GM18868 (cell line): Measurements from ENCODE around the gene CCL27.

Experiments used
- ATAC-seq: cut with Tn5 transposase; IDR thresholded peaks from one replicate; pipeline ENCODE4 v1.9.1; 2021; ENCODE audit warnings: mild to moderate bottlenecking, moderate library complexity; ENCODE audit not compliant: unreplicated experiment

CCL27 gene

GRCh38 chr9:34684816-34685215, 22.4 kb upstream of the CCL27 start:
- ATAC-seq = no peak

GRCh38 chr9:34684145-34684544, 21.7 kb upstream of the CCL27 start:
- no peak for ATAC-seq

GRCh38 chr9:34675869-34676268, 13.4 kb upstream of the CCL27 start:
- ATAC-seq = no peak

DNA sequence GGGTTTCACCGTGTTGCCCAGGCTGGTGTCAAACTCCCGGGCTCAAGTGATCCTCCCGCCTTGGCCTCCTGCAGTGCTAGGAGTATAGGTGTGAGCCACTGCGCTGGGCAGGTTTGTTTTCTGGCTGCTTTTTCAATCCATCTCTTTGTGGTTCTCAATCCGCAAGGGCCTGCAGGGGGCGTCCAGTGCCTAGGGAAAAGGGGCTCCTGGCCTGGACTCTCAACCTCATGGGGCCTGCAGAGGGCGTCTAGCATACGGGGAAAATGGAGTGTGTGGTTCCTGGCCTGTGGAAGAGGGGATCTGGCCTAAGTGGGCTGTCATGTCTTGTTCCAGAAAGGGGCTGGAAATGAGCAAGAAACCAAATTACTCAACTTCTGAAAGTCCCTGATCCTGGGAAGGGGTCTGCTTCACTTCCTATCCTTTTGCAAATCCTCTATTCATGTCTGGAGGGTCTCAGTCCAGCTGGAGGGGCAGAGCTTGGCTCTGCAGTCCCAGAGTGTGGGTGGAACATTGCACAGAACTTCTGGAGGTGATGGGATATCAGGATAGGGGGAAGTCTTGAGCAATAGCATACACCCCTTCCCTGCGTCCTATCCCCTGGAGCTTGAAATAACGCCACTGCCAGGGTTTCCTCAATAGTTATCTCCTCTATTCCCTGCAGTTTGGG, 12.7 kb upstream of the CCL27 start:
- no peak for ATAC-seq

DNA sequence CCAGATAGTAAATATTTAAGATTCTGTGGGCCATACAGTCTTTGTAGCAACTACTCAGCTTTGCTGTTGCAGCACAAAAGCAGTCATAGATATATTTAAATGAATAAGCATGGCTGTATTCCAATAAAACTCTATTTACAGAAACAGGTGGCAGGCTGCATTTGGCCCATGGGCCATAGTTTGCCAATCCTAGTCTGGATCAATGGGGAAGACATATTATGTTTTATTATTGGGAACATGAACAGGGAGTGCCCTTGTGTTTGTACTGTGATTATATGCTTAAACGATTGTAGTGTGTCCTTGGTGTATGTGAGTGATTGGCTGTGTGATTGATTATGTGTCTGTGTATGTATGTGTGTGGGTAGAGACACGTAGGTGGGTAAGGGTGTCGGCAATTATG, 12.0 kb upstream of the CCL27 start:
- ATAC-seq = no peak

- no peak for ATAC-seq
Measured at GRCh38 chr9:34671307-34671706, 8.8 kb upstream of the CCL27 start.

GRCh38 chr9:34669809-34670562, 7.5 kb upstream of the CCL27 start:
- no peak for ATAC-seq

DNA sequence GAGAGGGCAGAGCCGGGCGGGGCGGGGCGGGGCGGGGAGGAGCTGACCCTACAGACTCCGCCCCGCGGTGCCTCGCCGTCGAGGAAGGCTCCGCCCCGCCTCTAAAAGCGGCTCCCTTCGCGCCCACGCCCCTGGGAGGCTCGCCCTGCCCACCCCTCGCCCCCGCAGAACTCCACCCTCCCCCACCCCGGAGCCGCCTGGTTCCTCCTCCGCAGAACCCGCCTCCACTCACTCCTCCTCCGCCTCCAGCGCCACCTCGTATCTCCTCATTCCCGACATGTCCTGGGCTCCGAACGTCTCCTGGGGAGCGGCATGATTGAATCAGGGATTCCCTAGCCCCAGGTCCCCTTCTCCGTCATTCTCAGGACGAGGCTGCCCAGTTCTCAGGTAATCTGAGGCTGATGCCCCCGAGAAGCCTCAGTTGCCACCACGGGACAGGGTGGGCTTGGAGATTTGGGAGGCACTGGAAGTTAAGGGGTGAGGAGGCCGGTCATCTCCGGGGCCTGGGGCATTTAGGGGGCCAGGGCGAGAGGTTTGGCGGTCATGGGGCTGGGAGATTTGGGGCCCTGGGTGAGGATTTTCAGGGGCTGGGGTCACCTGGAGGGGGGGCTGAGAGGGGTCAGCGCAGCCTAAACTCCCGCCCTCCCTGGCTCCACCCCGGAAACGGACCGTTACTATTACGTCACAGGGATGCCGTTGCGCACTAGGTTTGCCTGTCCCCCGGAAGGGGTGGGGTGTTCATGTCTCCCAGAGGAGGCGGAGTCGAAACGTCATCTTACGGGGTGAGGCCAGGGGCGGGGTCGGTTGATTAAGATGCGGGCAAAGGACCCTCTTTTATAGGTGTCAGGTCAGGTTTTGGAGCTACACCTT, 3.2 kb upstream of the CCL27 start:
- ATAC-seq = peak; percentile 75

DNA sequence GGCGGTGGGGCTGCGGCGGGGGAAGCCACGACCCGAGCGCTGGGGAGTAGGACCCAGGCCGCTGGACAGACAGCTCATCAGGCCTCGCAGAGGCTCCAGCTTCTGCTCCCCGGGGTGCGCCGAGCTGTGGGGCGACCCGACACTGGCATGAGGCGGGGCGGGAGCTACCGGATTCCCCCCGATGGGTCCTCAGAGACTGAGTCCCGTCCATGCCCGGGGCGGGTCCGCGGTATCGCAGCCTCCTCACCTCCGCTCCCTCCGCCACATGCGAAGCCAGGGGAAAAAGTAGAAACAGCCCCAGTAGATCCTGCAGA, 2.6 kb upstream of the CCL27 start:
- ATAC-seq = peak; percentile 18

DNA sequence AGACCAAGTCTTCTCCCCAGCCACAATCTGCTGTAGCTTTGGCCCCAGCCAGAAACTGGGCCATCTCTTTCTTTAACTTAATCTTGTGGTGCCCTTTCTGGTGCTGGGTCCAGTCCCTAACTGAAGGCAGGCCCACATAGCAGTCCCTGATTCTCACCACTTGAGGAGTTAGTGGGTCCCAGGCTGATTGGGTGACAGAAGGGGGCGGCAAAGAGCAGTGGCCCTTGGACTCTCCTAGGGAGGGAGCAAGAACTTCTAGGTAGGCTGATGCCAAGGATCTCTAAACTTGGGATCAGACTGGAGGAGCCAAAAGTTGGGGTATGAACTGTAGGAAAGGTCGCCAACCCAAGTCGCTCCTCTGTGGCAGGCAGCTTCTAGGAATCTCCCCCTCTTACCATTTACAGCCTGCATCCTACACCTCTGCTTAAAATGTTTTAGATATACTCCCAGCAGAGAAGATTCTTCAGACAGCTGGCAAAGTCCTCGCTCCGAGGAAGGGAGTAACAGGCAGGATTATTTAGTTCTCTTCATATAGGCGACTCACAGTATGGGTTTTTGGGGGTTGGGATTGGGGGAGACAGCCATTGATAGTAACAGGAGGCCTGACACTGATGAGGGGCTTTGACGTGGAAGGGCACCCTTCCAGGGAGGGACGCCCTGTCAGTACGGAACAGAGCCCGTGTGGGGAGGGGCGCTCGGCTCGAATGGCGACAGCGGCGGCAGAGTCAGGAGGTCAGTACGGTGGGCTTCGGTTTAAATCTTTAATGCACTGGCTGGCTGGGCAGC, 2.0 kb upstream of the CCL27 start:
- ATAC-seq = peak; percentile 49

DNA sequence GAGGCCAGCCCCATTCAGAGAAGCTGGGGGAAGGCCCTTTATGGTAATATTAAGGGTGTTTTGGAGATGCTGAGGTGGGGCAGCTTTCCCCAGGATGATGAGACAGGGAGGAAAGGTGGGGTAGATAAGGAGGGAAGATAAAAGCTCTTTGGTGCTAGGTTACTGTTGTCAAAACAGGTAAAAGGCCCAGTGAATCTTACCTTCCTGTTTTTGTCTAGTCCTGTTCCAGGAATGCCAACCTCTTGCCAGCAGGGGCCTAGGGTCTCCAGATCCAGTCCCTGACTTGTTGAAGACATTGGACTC, 797 bp upstream of the CCL27 start:
- no peak for ATAC-seq

DNA sequence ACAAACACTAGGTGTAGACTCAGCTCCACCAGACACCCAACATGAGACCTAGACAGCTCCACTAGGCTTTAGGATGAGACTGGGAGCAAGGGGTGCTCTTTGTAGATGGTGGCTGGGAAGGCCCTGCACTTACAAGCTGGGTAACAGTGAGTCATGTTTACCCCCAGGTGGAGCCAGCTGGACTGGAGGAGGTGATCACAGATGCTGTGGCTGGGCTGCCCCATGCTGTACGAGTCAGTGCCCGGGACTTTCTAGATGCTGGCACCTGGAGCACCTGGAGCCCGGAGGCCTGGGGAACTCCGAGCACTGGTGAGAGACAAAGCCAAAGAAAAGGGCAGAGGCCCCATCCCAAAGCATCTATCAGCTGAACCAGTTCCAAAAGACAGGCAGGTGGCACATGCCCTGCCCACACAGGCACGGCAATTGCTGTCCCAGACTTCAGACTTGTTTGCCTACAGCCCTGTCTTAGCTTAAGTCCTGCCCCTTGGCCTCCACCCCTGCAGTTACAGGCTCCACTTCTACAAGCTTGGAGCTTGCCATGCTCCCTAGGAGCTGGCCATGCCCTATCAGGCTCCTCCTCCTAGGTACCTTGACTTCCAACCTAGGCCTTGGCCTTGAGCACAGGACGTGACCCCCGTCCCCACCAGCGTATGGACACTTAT, 2.7 kb downstream of the CCL27 start:
- no peak for ATAC-seq

GRCh38 chr9:34658461-34658860, 4.0 kb downstream of the CCL27 start:
- ATAC-seq = no peak

DNA sequence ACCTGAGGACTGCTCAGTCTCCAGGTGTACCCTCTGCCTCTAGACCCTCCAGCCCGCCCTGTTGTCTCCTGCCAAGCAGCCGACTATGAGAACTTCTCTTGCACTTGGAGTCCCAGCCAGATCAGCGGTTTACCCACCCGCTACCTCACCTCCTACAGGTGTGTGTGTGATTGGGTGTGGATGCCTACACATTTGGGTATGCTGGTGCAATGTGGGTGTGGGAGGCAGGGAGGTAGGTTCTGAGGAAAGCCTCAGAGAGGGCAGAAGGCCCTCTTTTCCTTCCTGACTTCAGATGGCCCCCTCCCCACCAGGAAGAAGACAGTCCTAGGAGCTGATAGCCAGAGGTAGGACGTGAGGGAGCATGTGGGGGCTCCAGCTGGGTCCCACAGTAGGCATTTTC, 5.5 kb downstream of the CCL27 start:
- ATAC-seq = no peak

DNA sequence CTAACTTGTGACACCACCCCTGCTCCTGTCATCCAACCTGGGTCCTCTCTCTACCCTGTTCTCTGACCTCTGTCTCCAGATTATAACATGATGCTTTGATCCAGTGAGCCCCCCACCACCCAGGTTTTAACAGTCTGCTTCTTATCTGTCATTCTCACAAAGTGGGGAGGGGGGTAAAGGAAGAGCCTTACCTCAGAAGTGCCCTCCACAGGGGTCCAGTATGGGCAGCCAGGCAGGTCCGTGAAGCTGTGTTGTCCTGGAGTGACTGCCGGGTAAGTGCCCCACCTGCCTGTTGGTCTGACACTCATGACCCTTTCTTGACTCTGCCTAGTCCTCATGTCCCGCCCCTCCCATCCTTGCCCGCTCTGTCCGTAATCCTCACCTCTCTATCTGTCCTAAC, 7.1 kb downstream of the CCL27 start:
- no peak for ATAC-seq

DNA sequence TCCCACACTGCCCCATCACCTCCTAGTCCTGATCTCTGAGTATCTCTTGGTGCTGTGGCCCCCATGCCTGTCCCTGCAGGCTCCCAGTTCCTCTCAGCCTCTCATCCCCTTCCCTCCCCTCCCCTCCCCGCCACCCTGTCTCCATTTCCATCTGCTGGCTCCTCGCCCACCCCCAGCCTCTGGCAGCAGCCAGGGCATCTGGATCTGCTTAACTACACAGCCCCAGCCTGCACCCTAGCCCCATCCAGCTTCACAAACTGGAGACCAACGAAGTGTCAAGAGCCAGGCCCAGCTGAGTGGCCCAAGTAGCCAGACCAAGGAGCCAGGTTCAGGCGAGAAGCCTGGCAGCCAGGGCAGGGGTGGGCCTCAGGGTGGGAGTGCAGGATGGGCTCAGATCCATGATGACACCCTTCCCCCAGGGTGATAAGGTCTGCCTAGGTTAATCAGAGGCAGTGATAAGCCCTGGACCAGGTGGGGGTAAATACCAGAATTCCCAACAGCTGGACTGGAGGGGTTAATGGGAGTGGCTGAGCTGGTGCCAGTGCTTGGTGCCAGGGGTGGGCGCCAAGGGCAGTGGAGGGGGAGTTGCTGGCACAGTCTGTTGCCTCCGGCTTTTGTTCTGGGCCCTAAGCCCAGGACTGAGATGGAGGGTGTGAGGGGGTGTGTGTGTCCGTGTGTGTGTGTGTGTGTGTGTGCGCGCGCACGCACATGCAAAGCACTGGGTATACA, 8.0 kb downstream of the CCL27 start:
- no peak for ATAC-seq

DNA sequence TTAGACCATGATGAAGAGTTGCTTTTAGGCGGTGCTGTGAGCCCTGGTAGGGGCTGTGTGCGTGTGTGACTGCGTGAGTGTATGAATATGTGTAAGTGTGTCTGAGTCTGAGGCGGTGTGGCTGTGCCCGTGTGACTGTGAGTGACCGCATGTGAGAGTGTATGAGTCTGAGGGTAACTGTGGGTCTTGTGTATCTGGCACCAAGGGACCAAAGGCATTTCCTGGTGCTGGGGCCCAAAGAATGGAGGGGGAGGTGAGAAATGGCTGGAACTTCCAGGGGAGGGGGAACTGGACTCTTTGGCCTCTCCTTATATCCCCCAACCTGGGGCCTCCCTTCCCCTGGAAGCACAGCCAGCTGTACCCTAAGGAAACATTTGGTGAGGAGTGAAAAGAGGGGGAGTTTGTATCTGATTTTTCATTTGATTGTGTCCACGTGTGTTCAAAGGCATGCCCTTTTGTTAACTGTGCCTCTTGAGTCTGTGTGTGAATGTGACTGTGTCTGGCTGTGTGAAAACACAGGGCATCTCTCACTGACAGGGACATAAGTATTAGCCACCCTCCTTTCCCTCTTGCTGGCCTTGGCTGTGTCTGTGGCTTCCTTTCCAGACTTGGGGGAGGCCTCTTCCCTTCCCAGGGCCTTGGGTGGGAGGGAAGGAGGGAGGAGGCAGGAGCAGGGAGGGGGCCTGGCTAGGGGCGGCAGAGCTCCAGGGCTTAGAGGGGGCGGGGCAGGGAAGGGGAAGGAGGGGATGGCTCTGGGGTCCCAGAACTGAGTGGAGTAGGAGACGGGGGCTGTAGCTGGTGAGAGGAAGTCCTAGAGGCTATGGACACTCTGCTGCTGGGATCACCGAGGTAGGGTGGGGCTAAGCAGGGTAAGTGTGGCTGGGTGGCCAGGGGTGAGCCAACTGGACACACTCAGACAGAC, 9.0 kb downstream of the CCL27 start:
- ATAC-seq = no peak

DNA sequence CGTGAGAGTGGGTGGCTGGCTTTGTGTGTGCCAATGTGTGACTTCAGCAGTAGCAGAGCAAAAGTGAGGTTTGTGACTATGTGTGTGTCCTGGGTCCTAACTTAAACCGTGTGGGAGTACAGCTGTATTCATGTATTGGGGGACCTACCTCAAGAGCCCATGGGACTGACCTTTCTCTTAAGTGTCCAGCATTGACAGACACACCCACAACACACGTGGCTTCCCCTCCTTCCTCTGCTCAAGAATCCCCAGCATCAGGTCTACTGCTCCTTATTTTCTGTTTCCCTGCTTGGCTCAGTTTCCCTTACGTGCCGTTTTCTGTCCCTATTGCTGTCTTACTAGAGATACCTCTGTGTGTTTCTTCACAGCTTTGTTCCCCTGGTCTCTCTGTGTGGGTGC, 9.9 kb downstream of the CCL27 start:
- no peak for ATAC-seq
